Measurements from ENCODE around the gene CELF2.

DNA sequence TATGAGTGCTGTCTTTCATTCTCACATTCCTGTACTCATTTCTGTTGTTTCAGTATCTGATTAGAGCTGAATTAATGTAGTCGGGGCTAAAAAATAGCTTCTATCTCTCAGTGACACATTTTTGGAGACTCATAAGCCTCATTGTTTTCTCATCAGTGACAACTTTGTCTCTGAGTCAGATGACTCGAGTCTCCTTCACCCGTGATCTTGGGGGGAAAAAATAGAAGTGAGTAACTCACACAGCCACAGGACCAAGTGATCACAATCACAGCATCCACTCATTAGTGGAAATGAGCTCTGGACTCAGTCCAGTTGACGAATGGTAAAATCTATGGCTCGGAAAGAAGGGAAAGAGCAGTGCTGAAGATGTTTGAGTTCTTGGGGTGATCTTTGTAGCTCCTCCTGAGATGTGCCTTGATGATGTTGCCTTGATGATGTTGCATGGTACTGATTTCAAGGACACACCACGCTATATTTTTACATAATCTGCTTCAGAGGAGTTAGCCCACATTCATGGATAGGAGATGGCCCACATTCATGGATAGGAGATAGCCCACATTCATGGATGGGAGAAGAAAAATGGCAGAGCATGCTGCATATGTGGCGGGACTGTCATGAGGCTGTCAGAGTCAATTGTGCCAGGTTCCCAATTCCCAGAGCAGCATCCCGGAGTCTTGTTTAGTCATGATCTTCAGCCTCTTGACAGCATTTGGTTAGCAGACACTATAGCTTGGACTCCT lies 214.7 kb downstream of the CELF2 start:
- TF ChIP-seq CTCF (IDR thresholded peaks at IDR 0.05; ENCODE audit: low read depth, low read length, poor library complexity, severe bottlenecking) (no peak), EZH2phosphoT487 (IDR thresholded peaks at IDR 0.05; ENCODE audit: borderline replicate concordance, low read length) (no peak)

Data from DOHH2 (cell line).